HepG2 (cell line): ENCODE data around the gene SUDS3.

ENCODE experiments used
- CREB1 ChIP-seq, 2 experiments: fragments of 450-650 bp in 1 of 2; IDR thresholded peaks; 2 replicates each; pipeline ENCODE4 v1.6.1; 2016 to 2017; ENCODE audit warnings: control low read depth in 1 of 2, mild to moderate bottlenecking in 1 of 2, missing compliant biosample characterization in 1 of 2, missing genetic modification characterization in 1 of 2
- HDAC6 ChIP-seq: fragments of 200-600 bp; sonication (generic); IDR thresholded peaks from 2 replicates; pipeline ENCODE4 v1.7.0; 2017; ENCODE audit warnings: mild to moderate bottlenecking, antibody characterized with exemption, low read length, low read depth
- IKZF4 ChIP-seq: sonication (generic); formaldehyde crosslinking; IDR thresholded peaks from 2 replicates; pipeline ENCODE4 v1.5.1; 2020; ENCODE audit warnings: borderline replicate concordance, mild to moderate bottlenecking, low read depth, missing genetic modification reagents; ENCODE audit errors: not compliant biosample characterization
- POLR2AphosphoS5 ChIP-seq: IDR thresholded peaks from 2 replicates; pipeline ENCODE4 v1.6.1; 2012; ENCODE audit warnings: low read depth, low read length
- SMC3 ChIP-seq: IDR thresholded peaks from 2 replicates; pipeline ENCODE4 v1.6.1; 2011; ENCODE audit warnings: low read length, improper control_type of control experiment
- ZNF225 ChIP-seq: sonication (generic); formaldehyde crosslinking; IDR thresholded peaks from 2 replicates; pipeline ENCODE4 v1.4.0; 2020; ENCODE audit warnings: mild to moderate bottlenecking, missing genetic modification reagents
- ZNF350 ChIP-seq: sonication (generic); formaldehyde crosslinking; IDR thresholded peaks from 2 replicates; pipeline ENCODE4 v1.4.0; 2020; ENCODE audit warnings: mild to moderate bottlenecking, low read depth, missing genetic modification reagents, borderline replicate concordance
- TF ChIP-seq, protein P1 (sequence below): sonication (generic); formaldehyde crosslinking; IDR thresholded peaks from 2 replicates; pipeline ENCODE4 v1.4.0; 2020; ENCODE audit warnings: mild to moderate bottlenecking, missing genetic modification reagents
- TF ChIP-seq, protein P2 (sequence below): sonication (generic); formaldehyde crosslinking; IDR thresholded peaks from 2 replicates; pipeline ENCODE4 v1.4.0; 2020; ENCODE audit warnings: missing genetic modification reagents, borderline replicate concordance
- TF ChIP-seq, protein P3 (sequence below): sonication (generic); formaldehyde crosslinking; IDR thresholded peaks from 2 replicates; pipeline ENCODE4 v1.5.0; 2020; ENCODE audit warnings: mild to moderate bottlenecking, missing genetic modification reagents, moderate library complexity

- TF ChIP-seq CREB1 (IDR thresholded peaks at IDR 0.05) = no peak
- no peak for TF ChIP-seq CREB1 (CRISPR knock-in tag; IDR thresholded peaks at IDR 0.05)
- TF ChIP-seq, protein P1, sequence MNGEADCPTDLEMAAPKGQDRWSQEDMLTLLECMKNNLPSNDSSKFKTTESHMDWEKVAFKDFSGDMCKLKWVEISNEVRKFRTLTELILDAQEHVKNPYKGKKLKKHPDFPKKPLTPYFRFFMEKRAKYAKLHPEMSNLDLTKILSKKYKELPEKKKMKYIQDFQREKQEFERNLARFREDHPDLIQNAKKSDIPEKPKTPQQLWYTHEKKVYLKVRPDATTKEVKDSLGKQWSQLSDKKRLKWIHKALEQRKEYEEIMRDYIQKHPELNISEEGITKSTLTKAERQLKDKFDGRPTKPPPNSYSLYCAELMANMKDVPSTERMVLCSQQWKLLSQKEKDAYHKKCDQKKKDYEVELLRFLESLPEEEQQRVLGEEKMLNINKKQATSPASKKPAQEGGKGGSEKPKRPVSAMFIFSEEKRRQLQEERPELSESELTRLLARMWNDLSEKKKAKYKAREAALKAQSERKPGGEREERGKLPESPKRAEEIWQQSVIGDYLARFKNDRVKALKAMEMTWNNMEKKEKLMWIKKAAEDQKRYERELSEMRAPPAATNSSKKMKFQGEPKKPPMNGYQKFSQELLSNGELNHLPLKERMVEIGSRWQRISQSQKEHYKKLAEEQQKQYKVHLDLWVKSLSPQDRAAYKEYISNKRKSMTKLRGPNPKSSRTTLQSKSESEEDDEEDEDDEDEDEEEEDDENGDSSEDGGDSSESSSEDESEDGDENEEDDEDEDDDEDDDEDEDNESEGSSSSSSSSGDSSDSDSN (CRISPR knock-in tag) = no peak
- TF ChIP-seq SMC3 = no peak
- no peak for TF ChIP-seq ZNF350 (CRISPR knock-in tag)
- TF ChIP-seq, protein P2, sequence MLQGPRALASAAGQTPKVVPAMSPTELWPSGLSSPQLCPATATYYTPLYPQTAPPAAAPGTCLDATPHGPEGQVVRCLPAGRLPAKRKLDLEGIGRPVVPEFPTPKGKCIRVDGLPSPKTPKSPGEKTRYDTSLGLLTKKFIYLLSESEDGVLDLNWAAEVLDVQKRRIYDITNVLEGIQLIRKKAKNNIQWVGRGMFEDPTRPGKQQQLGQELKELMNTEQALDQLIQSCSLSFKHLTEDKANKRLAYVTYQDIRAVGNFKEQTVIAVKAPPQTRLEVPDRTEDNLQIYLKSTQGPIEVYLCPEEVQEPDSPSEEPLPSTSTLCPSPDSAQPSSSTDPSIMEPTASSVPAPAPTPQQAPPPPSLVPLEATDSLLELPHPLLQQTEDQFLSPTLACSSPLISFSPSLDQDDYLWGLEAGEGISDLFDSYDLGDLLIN (CRISPR knock-in tag) = no peak
- TF ChIP-seq ZNF225 = no peak
- no peak for TF ChIP-seq POLR2AphosphoS5
- no peak for TF ChIP-seq HDAC6
- no peak for TF ChIP-seq IKZF4 (CRISPR knock-in tag)
- TF ChIP-seq, protein P3, sequence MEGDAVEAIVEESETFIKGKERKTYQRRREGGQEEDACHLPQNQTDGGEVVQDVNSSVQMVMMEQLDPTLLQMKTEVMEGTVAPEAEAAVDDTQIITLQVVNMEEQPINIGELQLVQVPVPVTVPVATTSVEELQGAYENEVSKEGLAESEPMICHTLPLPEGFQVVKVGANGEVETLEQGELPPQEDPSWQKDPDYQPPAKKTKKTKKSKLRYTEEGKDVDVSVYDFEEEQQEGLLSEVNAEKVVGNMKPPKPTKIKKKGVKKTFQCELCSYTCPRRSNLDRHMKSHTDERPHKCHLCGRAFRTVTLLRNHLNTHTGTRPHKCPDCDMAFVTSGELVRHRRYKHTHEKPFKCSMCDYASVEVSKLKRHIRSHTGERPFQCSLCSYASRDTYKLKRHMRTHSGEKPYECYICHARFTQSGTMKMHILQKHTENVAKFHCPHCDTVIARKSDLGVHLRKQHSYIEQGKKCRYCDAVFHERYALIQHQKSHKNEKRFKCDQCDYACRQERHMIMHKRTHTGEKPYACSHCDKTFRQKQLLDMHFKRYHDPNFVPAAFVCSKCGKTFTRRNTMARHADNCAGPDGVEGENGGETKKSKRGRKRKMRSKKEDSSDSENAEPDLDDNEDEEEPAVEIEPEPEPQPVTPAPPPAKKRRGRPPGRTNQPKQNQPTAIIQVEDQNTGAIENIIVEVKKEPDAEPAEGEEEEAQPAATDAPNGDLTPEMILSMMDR (CRISPR knock-in tag) = no peak
These were observed 79.0 kb downstream of the SUDS3 start for GRCh38 chr12:118455327-118455726.
